ENCODE measurements around the gene NSRP1.

NSRP1 gene

GRCh38 chr17:30186761-30187160 lies 70.1 kb downstream of the NSRP1 start:
- H3K36me3 ChIP-seq (ENCODE audit: low read depth): peaks cover 53% of the 10 kb centered on the region
- H3K4me3 ChIP-seq (ENCODE audit: severe bottlenecking): no peak overlapping the region
- H3K27ac ChIP-seq (ENCODE audit: poor library complexity, severe bottlenecking): no peak overlapping the region
- no peak for TF ChIP-seq CTCF (IDR thresholded peaks at IDR 0.05; ENCODE audit: poor library complexity, severe bottlenecking)
- no peaks in the 10 kb centered on the region for H3K27me3 ChIP-seq (ENCODE audit: insufficient read depth, poor library complexity, severe bottlenecking)
- no peaks in the 10 kb centered on the region for H3K9me3 ChIP-seq (ENCODE audit: severe bottlenecking)
- DNase-seq (ENCODE audit: low spot score) (no peak), ATAC-seq (ENCODE audit: low read depth) (no peak)
- no peaks in the 10 kb centered on the region for H3K4me1 ChIP-seq (ENCODE audit: insufficient read depth, poor library complexity, severe bottlenecking)

GRCh38 chr17:30187573-30187972 lies 71.0 kb downstream of the NSRP1 start:
- H3K36me3 ChIP-seq (ENCODE audit: low read depth): peaks cover 45% of the 10 kb centered on the region

GRCh38 chr17:30188211-30188939 lies 71.8 kb downstream of the NSRP1 start:
- Histone ChIP-seq H3K36me3 (ENCODE audit: low read depth) (peaks cover 37% of the 10 kb centered on the region), H3K27me3 (ENCODE audit: insufficient read depth, poor library complexity, severe bottlenecking) (no peaks in the 10 kb centered on the region), H3K9me3 (ENCODE audit: severe bottlenecking) (no peaks in the 10 kb centered on the region), H3K4me1 (ENCODE audit: insufficient read depth, poor library complexity, severe bottlenecking) (no peaks in the 10 kb centered on the region), H3K27ac (ENCODE audit: poor library complexity, severe bottlenecking) (no peak overlapping the region), H3K4me3 (ENCODE audit: severe bottlenecking) (no peak overlapping the region)
- no peak for TF ChIP-seq CTCF (IDR thresholded peaks at IDR 0.05; ENCODE audit: poor library complexity, severe bottlenecking)
- no peak for DNase-seq (ENCODE audit: low spot score)
- ATAC-seq (ENCODE audit: low read depth): peak; percentile 53

More at GRCh38 chr17:30187573-30187972, 71.0 kb downstream of the NSRP1 start:
- Histone ChIP-seq H3K4me3 (ENCODE audit: severe bottlenecking) (no peak overlapping the region), H3K9me3 (ENCODE audit: severe bottlenecking) (no peaks in the 10 kb centered on the region), H3K4me1 (ENCODE audit: insufficient read depth, poor library complexity, severe bottlenecking) (no peaks in the 10 kb centered on the region), H3K27me3 (ENCODE audit: insufficient read depth, poor library complexity, severe bottlenecking) (no peaks in the 10 kb centered on the region), H3K27ac (ENCODE audit: poor library complexity, severe bottlenecking) (no peak overlapping the region)
- TF ChIP-seq CTCF (IDR thresholded peaks at IDR 0.05; ENCODE audit: poor library complexity, severe bottlenecking): no peak
- no peak for DNase-seq (ENCODE audit: low spot score)
- no peak for ATAC-seq (ENCODE audit: low read depth)

GRCh38 chr17:30191072-30191471 lies 74.5 kb downstream of the NSRP1 start:
- TF ChIP-seq CTCF (IDR thresholded peaks at IDR 0.05; ENCODE audit: poor library complexity, severe bottlenecking): no peak
- no peak overlapping the region for H3K27ac ChIP-seq (ENCODE audit: poor library complexity, severe bottlenecking)
- no peak overlapping the region for H3K4me3 ChIP-seq (ENCODE audit: severe bottlenecking)
- H3K4me1 ChIP-seq (ENCODE audit: insufficient read depth, poor library complexity, severe bottlenecking): no peaks in the 10 kb centered on the region
- no peaks in the 10 kb centered on the region for H3K9me3 ChIP-seq (ENCODE audit: severe bottlenecking)
- H3K36me3 ChIP-seq (ENCODE audit: low read depth): peaks cover 11% of the 10 kb centered on the region
- DNase-seq (ENCODE audit: low spot score) (no peak), ATAC-seq (ENCODE audit: low read depth) (no peak)
- no peaks in the 10 kb centered on the region for H3K27me3 ChIP-seq (ENCODE audit: insufficient read depth, poor library complexity, severe bottlenecking)

- Histone ChIP-seq H3K4me1 (ENCODE audit: insufficient read depth, poor library complexity, severe bottlenecking) (no peaks in the 10 kb centered on the region), H3K9me3 (ENCODE audit: severe bottlenecking) (no peaks in the 10 kb centered on the region), H3K27me3 (ENCODE audit: insufficient read depth, poor library complexity, severe bottlenecking) (no peaks in the 10 kb centered on the region), H3K4me3 (ENCODE audit: severe bottlenecking) (no peak overlapping the region), H3K27ac (ENCODE audit: poor library complexity, severe bottlenecking) (no peak overlapping the region), H3K36me3 (ENCODE audit: low read depth) (no peaks in the 10 kb centered on the region)
- DNase-seq (ENCODE audit: low spot score) (no peak), ATAC-seq (ENCODE audit: low read depth) (no peak)
- TF ChIP-seq CTCF (IDR thresholded peaks at IDR 0.05; ENCODE audit: poor library complexity, severe bottlenecking): no peak
These were observed 79.9 kb downstream of the NSRP1 start for GRCh38 chr17:30196504-30196903.
